ENCODE measurements around the gene SIL1. TPM values are rescaled to one million over a fixed set of nuclear protein-coding genes. Genes with fewer than 3 reads are reported as not detected.
A peak's percentile ranks its signal among the peaks of the same experiment; 100 is the strongest.

The SIL1 gene
- total and polyA plus RNA-seq, 9 of the 15 experiments (the other 6 are each of a cell fraction or from before 2014, with no cell fraction given), result 1.3 to 30.5 (median 18.1) TPM

DNA sequence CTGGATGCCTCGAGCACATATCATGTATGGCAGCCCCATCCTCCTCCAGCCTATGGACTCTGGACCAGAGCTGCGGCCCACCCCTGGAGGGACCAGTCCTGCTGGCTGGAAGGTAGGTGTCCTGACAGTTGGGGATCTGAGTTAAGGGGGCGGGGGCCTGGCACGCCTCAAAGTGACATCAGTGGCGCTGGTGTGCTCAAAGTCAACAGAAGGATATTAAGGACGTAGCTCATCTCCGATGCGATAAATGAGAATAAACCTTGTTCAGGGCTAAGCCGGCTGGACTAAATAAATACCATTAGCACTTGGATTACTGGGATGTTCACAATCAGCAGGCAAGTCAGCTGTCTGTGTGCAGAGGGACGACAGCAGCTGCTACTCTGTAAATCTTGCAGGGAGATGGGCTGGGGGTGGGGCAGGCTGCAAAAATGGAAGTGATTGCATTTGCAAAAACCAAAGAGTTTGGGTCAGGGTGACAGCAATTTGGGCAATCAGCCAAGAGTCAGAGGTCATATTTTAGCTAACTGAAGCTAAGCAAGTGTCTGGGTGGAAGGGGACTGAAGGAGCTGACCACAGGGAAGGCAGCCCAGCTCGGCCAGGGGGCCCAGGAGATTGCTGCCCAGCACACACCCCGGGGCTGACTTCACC is 243.0 kb downstream of the SIL1 start:
- in situ Hi-C loops (cut with MboI) (no loop called here), intact Hi-C loops (cut with micrococcal nuclease) (no loop called here)
- FAIRE-seq (no peak), DNase-seq (ENCODE audit: extremely low read depth in 1 of 4, low spot score in 3 of 4) (no peak), ATAC-seq (no peak)
- H3K4me2 ChIP-seq (ENCODE audit: insufficient read depth, low read length), result no peak overlapping the region
- no peaks in the 10 kb centered on the region for H3K9me1 ChIP-seq (ENCODE audit: control insufficient read depth, insufficient read depth, low read length)
- H3K9ac ChIP-seq (ENCODE audit: insufficient read depth in 1 of 2, low read depth in 2 of 2, low read length in 2 of 2), result peak overlapping the region in 1 of 2 experiments; percentile 59; a peak in 1 of 4 replicates
- H3K79me2 ChIP-seq (ENCODE audit: control insufficient read depth, insufficient read depth, low read length), result no peaks in the 10 kb centered on the region
- 62% methylated on average over 12 of the region's 12 CpGs for WGBS (ENCODE audit: insufficient coverage, low coverage, missing lambda C conversion rate)
- CTCF ChIA-PET (ENCODE audit: low intra/inter-chr PET ratio), result no interaction called here
- H3K36me3 ChIP-seq (ENCODE audit: control insufficient read depth, insufficient read depth, low read length), result no peaks in the 10 kb centered on the region
- H3K9me3 ChIP-seq (replicated peaks; ENCODE audit: control insufficient read depth, insufficient read depth, low read depth, low read length), result no peaks in the 10 kb centered on the region
- H3K27me3 ChIP-seq (ENCODE audit: control insufficient read depth in 2 of 2, insufficient read depth in 2 of 2, low read length in 2 of 2), result no peaks in the 10 kb centered on the region
- H3K27ac ChIP-seq (ENCODE audit: extremely low read depth, low read depth, low read length), result no peak overlapping the region
- H2AFZ ChIP-seq (ENCODE audit: low read depth, low read length), result no peak overlapping the region
- H3K4me1 ChIP-seq (replicated peaks in 1 of 2; ENCODE audit: control insufficient read depth in 2 of 2, insufficient read depth in 2 of 2, low read length in 2 of 2), result peaks cover 0 to 12% of the 10 kb centered on the region in 2 experiments; a peak in 3 of 5 replicates
- no peak overlapping the region for H3K4me3 ChIP-seq
- TF ChIP-seq YY1 (IDR thresholded peaks at IDR 0.05; ENCODE audit: borderline replicate concordance in 1 of 3, control insufficient read depth in 1 of 3, extremely low read depth in 1 of 3, insufficient read depth in 3 of 3, insufficient read length in 1 of 3, insufficient replicate concordance in 2 of 3, low read depth in 1 of 3, low read length in 2 of 3), result no peak
- TF ChIP-seq NFIC (IDR thresholded peaks at IDR 0.05), result peak; percentile 64
- TF ChIP-seq NR2C1 (IDR thresholded peaks at IDR 0.05), result no peak
- peak; percentile 21; the same call in 1 of the 2 replicates for TF ChIP-seq NR2C1 (tag; IDR thresholded peaks at IDR 0.05)
- BruUV-seq (replicated peaks), result no TSS peak
- POLR2A ChIA-PET, result interaction anchor here (1.1 to 3.2 kb wide), 2 partner anchors 17 to 21 kb away, joined by 3 to 8 read pairs; no protein-coding TSS in a partner anchor
- no peaks in the 10 kb centered on the region for H4K20me1 ChIP-seq (replicated peaks; ENCODE audit: control insufficient read depth, insufficient read depth, low read length)
